Immature natural killer cell (primary cell): ENCODE results near the gene OS9. TPM values are rescaled to one million over a fixed set of nuclear protein-coding genes. Genes with fewer than 3 reads are reported as not detected.
"Not testable (repeated sequence)": the region's sequence is repeated elsewhere in the genome, so short reads cannot be mapped to it uniquely, and the experiment has no call there.

Experiments used
- DNase-seq, 3 donors: peaks; one replicate each; pipeline ENCODE4 v3.0.0; 2022; ENCODE audit warnings: mixed read lengths in 1 of 3
- H3K27ac Mint-ChIP-seq, 6 donors: one replicate each; pipeline ENCODE4 v1.8.0; 2020; ENCODE audit warnings: mixed read lengths in 6 of 6, mild to moderate bottlenecking in 5 of 6, inconsistent platforms in 4 of 6, moderate library complexity in 3 of 6
- H3K27me3 Mint-ChIP-seq, 3 donors: one replicate each; pipeline ENCODE4 v1.8.0; 2020 to 2021; ENCODE audit warnings: low read depth in 3 of 3, mild to moderate bottlenecking in 3 of 3, mixed read lengths in 3 of 3, moderate library complexity in 3 of 3, inconsistent platforms in 1 of 3
- H3K36me3 Mint-ChIP-seq, 3 donors: one replicate each; pipeline ENCODE4 v1.8.0; 2020; ENCODE audit warnings: mixed read lengths in 3 of 3, inconsistent platforms in 2 of 3, mild to moderate bottlenecking in 2 of 3
- H3K4me1 Mint-ChIP-seq, 2 donors: one replicate each; pipeline ENCODE4 v1.8.0; 2020; ENCODE audit warnings: inconsistent platforms in 2 of 2, mild to moderate bottlenecking in 2 of 2, mixed read lengths in 2 of 2, moderate library complexity in 1 of 2
- H3K4me3 Mint-ChIP-seq, 5 donors: one replicate each; pipeline ENCODE4 v1.8.0; 2020; ENCODE audit warnings: mild to moderate bottlenecking in 5 of 5, mixed read lengths in 5 of 5, inconsistent platforms in 3 of 5, moderate library complexity in 3 of 5
- H3K9me3 Mint-ChIP-seq, 6 donors: one replicate each; pipeline ENCODE4 v1.8.0; 2020; ENCODE audit warnings: mild to moderate bottlenecking in 6 of 6, mixed read lengths in 6 of 6, inconsistent platforms in 4 of 6, moderate library complexity in 3 of 6
- polyA plus RNA-seq, 3 donors: library from polyadenylated mRNA; unstranded; fragments of 300-500 nt; fragmentation: Illumina TruSeq; gene quantifications; one replicate each; pipeline ENCODE4 v1.2.3, GENCODE V29; 2021

Gene OS9, protein sequence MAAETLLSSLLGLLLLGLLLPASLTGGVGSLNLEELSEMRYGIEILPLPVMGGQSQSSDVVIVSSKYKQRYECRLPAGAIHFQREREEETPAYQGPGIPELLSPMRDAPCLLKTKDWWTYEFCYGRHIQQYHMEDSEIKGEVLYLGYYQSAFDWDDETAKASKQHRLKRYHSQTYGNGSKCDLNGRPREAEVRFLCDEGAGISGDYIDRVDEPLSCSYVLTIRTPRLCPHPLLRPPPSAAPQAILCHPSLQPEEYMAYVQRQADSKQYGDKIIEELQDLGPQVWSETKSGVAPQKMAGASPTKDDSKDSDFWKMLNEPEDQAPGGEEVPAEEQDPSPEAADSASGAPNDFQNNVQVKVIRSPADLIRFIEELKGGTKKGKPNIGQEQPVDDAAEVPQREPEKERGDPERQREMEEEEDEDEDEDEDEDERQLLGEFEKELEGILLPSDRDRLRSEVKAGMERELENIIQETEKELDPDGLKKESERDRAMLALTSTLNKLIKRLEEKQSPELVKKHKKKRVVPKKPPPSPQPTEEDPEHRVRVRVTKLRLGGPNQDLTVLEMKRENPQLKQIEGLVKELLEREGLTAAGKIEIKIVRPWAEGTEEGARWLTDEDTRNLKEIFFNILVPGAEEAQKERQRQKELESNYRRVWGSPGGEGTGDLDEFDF
- 100 to 1,000 TPM in 1 of 3 donors, 10 to 100 TPM in 2; 54.2 to 111 (median 59.5) TPM for polyA plus RNA-seq

DNA sequence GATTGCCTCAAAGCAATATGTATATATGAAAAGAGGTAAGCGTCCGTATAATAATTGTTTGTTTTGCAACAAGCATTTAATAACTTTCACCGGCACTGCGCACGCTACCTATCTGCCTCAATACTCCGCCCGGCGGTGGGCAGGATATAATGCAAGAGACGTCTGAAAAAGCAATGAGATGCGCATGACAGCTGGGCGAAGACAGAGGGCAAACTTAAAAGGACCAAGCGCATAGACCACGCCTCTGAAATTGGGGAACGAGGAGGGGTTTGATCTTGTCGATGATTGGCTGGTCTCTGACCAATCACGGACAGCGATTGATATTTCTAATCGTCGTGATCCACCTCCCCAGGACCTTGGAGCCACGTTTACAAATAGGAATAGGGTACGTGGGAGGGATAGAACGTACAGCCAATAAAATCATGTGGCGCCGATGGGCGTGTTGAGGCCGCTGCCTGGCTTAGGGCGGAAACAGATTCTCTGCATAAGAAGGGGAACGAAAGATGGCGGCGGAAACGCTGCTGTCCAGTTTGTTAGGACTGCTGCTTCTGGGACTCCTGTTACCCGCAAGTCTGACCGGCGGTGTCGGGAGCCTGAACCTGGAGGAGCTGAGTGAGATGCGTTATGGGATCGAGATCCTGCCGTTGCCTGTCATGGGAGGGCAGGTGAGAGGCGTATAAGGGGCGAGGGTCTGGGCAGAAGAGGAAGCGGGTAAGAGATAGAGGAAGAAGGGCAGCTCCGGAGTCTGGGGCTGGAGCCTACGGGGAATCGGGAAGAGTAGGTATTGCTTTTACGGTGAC is at the start of gene OS9:
OS9 (plus strand) TSS at position 474 of the 800 bp plus-strand sequence; CDS start at position 504, 30 bp downstream.
- peaks cover 11 to 31% (median 17%) of the 10 kb centered on the region in 3 donors for H3K36me3 Mint-ChIP-seq
- no peak within 1 kb of the TSS for H3K27ac Mint-ChIP-seq
- H3K27me3 Mint-ChIP-seq, result peaks cover 0 to 2% (median 2%) of the 10 kb centered on the region in 3 donors
- H3K9me3 Mint-ChIP-seq, result no peaks in the 10 kb centered on the region
- H3K4me3 Mint-ChIP-seq, result no peak within 1 kb of the TSS
- peak; percentile 97 to 98 (median 98) for DNase-seq
- H3K4me1 Mint-ChIP-seq, result peaks cover 9 to 17% of the 10 kb centered on the region in 2 donors

DNA sequence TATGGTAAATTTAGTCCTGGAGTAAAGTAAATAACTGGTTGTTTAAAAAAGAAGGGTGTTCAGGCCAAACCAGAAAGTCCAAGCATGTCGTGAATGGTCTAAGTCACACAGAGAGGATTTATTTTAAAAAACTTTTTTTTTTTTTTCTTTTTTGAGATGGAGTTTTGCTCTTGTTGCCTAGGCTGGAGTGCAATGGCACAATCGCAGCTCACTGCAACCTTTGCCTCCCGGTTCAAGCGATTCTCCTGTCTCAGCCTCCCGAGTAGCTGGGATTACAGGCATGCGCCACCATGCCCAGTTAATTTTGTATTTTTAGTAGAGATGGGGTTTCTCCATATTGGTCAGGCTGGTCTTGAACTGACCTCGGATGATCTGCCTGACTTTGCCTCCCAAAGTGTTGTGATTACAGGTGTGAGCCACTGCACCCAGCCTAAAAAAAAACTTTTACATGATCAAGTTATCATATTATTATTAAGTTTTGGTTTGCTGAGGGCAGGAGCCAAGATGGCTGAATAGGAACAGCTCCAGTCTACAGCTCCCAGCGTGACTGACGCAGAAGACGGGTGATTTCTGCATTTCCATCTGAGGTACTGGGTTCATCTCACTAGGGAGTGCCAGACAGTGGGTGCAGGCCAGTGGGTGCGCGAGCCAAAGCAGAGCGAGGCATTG is 47.8 kb upstream of the OS9 start:
- not testable (repeated sequence) for H3K27me3 Mint-ChIP-seq, H3K27ac Mint-ChIP-seq, H3K4me1 Mint-ChIP-seq, H3K9me3 Mint-ChIP-seq, H3K4me3 Mint-ChIP-seq, DNase-seq, H3K36me3 Mint-ChIP-seq

DNA sequence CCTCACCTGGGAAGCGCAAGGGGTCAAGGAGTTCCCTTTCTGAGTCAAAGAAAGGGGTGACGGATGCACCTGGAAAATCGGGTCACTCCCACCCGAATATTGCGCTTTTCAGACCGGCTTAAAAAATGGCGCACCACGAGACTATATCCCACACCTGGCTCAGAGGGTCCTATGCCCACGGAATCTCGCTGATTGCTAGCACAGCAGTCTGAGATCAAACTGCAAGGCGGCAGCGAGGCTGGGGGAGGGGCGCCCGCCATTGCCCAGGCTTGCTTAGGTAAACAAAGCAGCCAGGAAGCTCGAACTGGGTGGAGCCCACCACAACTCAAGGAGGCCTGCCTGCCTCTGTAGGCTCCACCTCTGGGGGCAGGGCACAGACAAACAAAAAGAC is 47.3 kb upstream of the OS9 start:
- not testable (repeated sequence) for H3K4me3 Mint-ChIP-seq, H3K4me1 Mint-ChIP-seq, DNase-seq, H3K27me3 Mint-ChIP-seq, H3K27ac Mint-ChIP-seq, H3K36me3 Mint-ChIP-seq, H3K9me3 Mint-ChIP-seq

DNA sequence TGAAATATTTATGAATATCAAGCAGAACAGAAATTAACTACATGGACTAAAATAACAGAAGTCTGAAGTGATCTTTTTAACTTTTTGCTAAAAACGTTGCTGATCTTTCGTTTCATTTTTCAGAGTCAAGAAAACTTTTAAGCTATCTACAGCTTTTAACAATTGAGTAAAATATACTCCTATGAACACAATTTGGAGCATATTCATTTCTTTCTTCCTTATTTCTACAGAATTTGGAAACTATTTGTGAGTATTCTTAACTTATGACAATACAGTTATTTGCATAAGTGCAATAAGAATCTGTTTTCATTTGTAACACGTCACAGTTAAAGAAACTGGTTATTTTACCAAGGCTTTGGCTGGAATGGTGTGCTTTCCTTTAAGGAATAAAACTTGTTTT is 39.9 kb upstream of the OS9 start:
- Mint-ChIP-seq H3K36me3 (no peaks in the 10 kb centered on the region), H3K27me3 (peaks cover 0 to 6% (median 2%) of the 10 kb centered on the region in 3 donors), H3K27ac (no peak overlapping the region), H3K4me3 (no peak overlapping the region), H3K4me1 (no peaks in the 10 kb centered on the region), H3K9me3 (no peaks in the 10 kb centered on the region)
- no peak for DNase-seq

DNA sequence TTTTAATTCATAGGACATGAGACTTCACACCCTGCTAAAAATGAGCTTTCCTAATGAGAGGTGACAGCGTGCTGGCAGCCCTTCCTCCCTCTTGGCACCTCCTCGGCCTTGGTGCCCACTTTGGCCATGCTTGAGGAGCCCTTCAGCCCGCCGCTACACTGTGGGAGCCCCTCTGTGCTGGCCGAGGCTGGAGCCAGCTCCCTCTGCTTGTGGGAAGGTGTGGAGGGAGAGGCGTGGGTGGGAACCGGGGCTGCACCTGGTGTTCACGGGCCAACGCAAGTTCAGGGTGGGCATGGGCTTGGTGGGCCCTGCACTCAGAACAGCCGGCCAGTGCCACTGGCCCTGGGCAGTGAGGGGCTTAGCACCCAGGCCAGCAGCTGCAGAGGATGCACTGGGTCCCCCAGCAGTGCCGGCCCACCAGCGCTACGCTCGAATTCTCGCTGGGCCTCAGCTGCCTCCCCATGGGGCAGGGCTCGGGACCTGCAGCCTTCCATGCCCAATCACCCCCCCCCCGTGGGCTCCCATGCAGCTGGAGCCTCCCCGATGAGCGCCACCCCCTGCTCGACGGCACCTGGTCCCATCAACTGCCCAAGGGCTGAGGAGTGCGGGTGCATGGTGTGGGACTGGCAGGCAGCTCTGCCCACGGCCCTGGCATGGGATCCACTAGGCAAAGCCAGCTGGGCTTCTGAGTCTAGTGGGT is 38.2 kb upstream of the OS9 start:
- Mint-ChIP-seq H3K9me3 (no peaks in the 10 kb centered on the region), H3K4me1 (no peaks in the 10 kb centered on the region), H3K27me3 (peaks cover 0 to 6% (median 2%) of the 10 kb centered on the region in 3 donors), H3K36me3 (no peaks in the 10 kb centered on the region), H3K4me3 (no peak overlapping the region), H3K27ac (no peak overlapping the region)
- no peak for DNase-seq

DNA sequence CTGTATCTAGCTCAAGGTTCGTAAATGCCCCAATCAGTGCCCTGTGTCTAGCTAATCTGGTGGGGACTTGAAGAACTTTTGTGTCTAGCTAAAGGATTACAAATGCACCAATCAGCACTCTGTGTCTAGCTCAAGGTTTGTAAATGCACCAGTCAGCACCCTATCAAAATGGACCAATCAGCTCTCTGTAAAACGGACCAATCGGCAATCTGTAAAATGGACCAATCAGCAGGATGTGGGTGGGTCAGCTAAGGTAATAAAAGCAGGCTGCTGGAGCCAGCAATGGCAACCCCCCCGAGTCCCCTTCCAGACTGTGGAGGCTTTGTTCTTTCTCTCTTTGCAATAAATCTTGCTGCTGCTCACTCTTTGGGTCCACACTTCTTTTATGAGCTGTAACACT is 37.5 kb upstream of the OS9 start:
- H3K4me3 Mint-ChIP-seq, H3K4me1 Mint-ChIP-seq, H3K9me3 Mint-ChIP-seq, H3K27ac Mint-ChIP-seq, DNase-seq, H3K36me3 Mint-ChIP-seq: not testable (repeated sequence)
- peaks cover 0 to 11% (median 3%) of the 10 kb centered on the region in 3 donors for H3K27me3 Mint-ChIP-seq

DNA sequence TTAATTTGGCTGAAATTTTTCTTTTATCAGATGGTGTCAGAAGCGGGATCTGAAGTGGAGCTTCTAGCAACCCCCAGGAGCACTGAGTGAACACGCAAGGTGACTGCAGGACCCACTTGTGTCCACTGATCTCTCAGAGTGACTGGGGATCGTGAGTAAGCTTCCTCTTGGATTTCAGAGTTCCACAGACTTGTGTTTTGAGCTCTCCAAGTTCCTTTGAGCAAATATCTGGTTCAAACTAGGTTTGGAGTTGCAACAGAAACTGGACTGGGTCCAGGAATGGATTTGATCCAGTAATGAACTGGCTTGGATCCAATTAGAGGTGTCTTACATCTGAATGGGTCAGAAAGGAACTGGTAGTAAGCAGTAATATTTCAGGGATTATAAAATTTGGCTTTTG is 36.2 kb upstream of the OS9 start:
- no peaks in the 10 kb centered on the region for H3K9me3 Mint-ChIP-seq
- no peaks in the 10 kb centered on the region for H3K36me3 Mint-ChIP-seq
- H3K4me3 Mint-ChIP-seq, result no peak overlapping the region
- no peaks in the 10 kb centered on the region for H3K4me1 Mint-ChIP-seq
- DNase-seq, result no peak
- H3K27ac Mint-ChIP-seq, result no peak overlapping the region
- H3K27me3 Mint-ChIP-seq, result peaks cover 0 to 13% (median 5%) of the 10 kb centered on the region in 3 donors

DNA sequence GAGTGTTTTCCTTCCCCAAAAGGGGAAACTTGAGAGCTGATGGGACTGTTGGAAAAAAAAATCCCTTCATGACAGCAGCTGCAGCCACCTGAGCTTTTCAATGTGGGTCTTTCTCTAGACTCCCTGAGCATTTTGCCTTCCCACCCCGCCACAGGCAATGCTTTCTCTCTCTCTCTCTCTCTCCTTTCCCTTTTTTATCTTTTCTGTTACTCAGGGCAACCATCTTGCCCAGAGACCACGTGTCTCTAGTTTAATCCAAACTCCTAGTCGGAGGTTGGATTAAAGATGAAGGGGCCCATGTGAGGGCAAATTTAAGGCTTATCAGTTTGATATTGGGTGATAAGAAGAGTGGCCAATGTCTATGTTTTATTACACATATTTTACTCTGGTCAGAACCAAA is 35.0 kb upstream of the OS9 start:
- Mint-ChIP-seq H3K27ac (no peak overlapping the region), H3K4me3 (no peak overlapping the region), H3K9me3 (no peaks in the 10 kb centered on the region), H3K4me1 (no peaks in the 10 kb centered on the region), H3K36me3 (no peaks in the 10 kb centered on the region), H3K27me3 (peaks cover 0 to 13% (median 5%) of the 10 kb centered on the region in 3 donors)
- no peak for DNase-seq

DNA sequence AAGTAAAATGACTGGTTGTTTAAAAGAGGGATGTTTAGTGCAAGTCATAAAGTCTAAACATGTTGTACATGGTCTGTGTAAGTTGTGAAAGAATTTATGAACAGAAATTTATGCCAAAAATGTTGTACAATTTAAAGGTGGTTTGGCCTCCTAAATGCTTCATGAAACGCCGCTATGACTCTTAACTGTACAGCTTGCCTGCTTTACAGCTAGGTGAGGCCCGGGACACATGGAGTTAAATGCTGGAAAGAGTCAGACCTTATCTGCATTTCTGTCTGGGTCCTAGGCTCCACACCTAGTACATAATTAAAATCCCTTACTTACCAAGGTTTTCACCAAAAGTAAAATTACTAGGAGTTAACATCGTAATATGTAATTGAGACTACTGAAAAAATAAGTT is 32.6 kb upstream of the OS9 start:
- DNase-seq, result no peak
- H3K9me3 Mint-ChIP-seq, result no peaks in the 10 kb centered on the region
- H3K27ac Mint-ChIP-seq, result no peak overlapping the region
- H3K4me1 Mint-ChIP-seq, result no peaks in the 10 kb centered on the region
- H3K4me3 Mint-ChIP-seq, result no peak overlapping the region
- H3K36me3 Mint-ChIP-seq, result no peaks in the 10 kb centered on the region
- H3K27me3 Mint-ChIP-seq, result peaks cover 0 to 13% (median 5%) of the 10 kb centered on the region in 3 donors

DNA sequence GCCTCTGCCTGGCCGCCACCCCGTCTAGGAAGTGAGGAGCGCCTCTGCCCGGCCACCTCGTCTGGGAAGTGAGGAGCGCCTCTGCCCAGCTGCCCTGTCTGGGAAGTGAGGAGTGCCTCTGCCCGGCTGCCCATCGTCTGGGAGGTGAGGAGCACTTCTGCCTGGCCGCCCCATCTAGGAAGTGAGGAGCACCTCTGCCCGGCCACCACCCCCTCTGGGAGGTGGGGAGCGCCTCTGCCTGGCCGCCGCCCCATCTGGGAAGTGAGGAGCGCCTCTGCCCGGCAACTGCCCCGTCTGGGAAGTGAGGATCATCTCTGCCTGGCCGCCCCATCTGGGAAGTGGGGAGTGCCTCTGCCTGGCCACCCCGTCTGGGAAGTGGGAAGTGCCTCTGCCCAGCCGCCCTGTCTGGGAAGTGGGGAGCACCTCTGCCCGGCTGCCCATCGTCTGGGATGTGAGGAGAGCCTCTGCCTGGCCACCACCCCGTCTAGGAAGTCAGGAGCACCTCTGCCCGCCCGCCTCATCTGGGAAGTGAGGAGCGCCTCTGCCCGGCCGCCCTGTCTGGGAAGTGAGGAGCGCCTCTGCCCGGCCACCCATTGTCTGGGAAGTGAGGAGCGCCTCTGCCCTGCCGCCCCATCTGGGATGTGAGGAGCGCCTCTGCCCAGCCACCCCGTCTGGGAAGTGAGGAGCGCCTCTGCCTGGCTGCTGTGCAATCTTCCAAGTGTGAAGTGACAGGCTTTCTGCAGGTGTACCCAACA is 28.7 kb upstream of the OS9 start:
- not testable (repeated sequence) for DNase-seq, H3K4me1 Mint-ChIP-seq, H3K4me3 Mint-ChIP-seq, H3K36me3 Mint-ChIP-seq, H3K9me3 Mint-ChIP-seq, H3K27ac Mint-ChIP-seq
- peaks cover 2 to 12% (median 3%) of the 10 kb centered on the region in 3 donors for H3K27me3 Mint-ChIP-seq

DNA sequence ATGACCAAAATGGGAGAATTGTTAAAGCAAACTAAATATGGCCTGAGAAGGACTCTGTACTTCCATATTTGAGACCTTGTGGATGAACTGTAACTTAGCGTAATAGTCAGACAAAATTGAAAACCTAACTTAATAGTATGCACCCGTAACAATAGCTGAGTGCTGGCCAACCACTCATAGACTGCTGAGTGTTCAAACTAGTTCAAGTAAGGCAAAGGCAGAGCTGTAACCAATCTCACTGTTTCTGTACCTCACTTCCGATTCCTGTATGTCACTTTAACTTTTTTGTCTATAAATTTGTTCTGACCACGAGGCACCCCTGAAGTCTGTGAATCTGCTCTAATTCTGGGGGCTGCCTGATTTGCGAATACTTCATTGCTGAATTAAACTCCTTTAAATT is 27.0 kb upstream of the OS9 start:
- DNase-seq, result no peak

DNA sequence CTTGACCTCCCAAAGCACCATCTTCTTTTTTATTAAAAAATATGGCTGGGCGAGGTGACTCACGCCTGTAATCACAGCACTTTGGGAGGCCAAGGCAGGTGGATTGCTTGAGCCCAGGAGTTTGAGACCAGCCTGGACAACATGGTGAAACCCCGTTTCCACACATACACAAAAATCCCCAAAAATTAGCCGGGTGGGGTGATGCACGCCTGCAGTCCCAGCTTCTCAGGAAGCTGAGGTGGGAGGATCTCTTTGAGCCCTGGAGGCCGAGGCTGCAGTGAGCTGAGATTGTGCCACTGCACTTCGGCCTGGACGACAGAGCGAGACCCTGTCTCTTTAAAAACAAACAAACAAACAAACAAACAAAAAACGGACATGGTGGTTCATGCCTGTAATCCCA is 24.2 kb upstream of the OS9 start:
- DNase-seq, H3K27ac Mint-ChIP-seq, H3K4me1 Mint-ChIP-seq, H3K36me3 Mint-ChIP-seq, H3K9me3 Mint-ChIP-seq, H3K4me3 Mint-ChIP-seq: not testable (repeated sequence)
- peaks cover 2 to 11% (median 10%) of the 10 kb centered on the region in 3 donors for H3K27me3 Mint-ChIP-seq

More for the DNA sequence above, 27.0 kb upstream of the OS9 start:
- H3K4me1 Mint-ChIP-seq, result no peaks in the 10 kb centered on the region
- H3K36me3 Mint-ChIP-seq, result peaks cover 0 to 4% (median 0%) of the 10 kb centered on the region in 3 donors
- no peak overlapping the region for H3K4me3 Mint-ChIP-seq
- peaks cover 2 to 7% (median 5%) of the 10 kb centered on the region in 3 donors for H3K27me3 Mint-ChIP-seq
- no peak overlapping the region for H3K27ac Mint-ChIP-seq
- H3K9me3 Mint-ChIP-seq, result no peaks in the 10 kb centered on the region
